Muscle layer of colon (tissue), 2 donors: ENCODE results near the gene KIF18A.
"Not testable (repeated sequence)": the region's sequence is repeated elsewhere in the genome, so short reads cannot be mapped to it uniquely, and the experiment has no call there.

ENCODE experiments used
- H3K27ac ChIP-seq: one replicate; pipeline ENCODE4 v1.7.0; 2013; ENCODE audit warnings: low read depth, mild to moderate bottlenecking, low read length, moderate library complexity
- H3K27me3 ChIP-seq, 2 donors: one replicate each; pipeline ENCODE4 v1.7.0; 2013; ENCODE audit warnings: low read length in 2 of 2, mild to moderate bottlenecking in 2 of 2; ENCODE audit not compliant: insufficient read depth in 2 of 2, control insufficient read depth in 1 of 2
- H3K36me3 ChIP-seq: one replicate; pipeline ENCODE4 v1.7.0; 2013; ENCODE audit warnings: mild to moderate bottlenecking, low read length; ENCODE audit not compliant: insufficient read depth
- H3K4me1 ChIP-seq: one replicate; pipeline ENCODE4 v1.7.0; 2013; ENCODE audit warnings: mild to moderate bottlenecking, low read length; ENCODE audit not compliant: insufficient read depth
- H3K4me3 ChIP-seq, 2 donors: one replicate each; pipeline ENCODE4 v1.7.0; 2013; ENCODE audit warnings: low read length in 2 of 2, low read depth in 1 of 2, mild to moderate bottlenecking in 1 of 2, moderate library complexity in 1 of 2
- H3K9ac ChIP-seq: one replicate; pipeline ENCODE4 v1.7.0; 2013; ENCODE audit warnings: low read length
- H3K9me3 ChIP-seq: one replicate; pipeline ENCODE4 v1.7.0; 2013; ENCODE audit warnings: mild to moderate bottlenecking, low read length
- donor health status: abdominal sarcoma.
- donor health status: Adenocarcinoma of cecum.

KIF18A gene

GRCh38 chr11:28107750-28108618 is at the start of gene KIF18A, which contains the start of gene METTL15:
Gene KIF18A (minus strand): TSS chr11:28108156. CDS start chr11:28097947, 10,209 bp downstream.
Gene METTL15 (plus strand): TSS chr11:28108388. CDS start chr11:28113335, 4,947 bp downstream.
- Histone ChIP-seq H3K4me1 (peaks cover 36% of the 10 kb centered on the region), H3K9ac (peak within 1 kb of the TSS; percentile 70), H3K27ac (peak within 1 kb of the TSS; percentile 71), H3K27me3 (no peaks in the 10 kb centered on the region), H3K4me3 (peak within 1 kb of the TSS; percentile 59 to 96), H3K36me3 (no peaks in the 10 kb centered on the region), H3K9me3 (no peaks in the 10 kb centered on the region)

GRCh38 chr11:28153586-28153985 is 45.6 kb upstream of the KIF18A start:
- Histone ChIP-seq H3K27me3 (no peaks in the 10 kb centered on the region), H3K9ac (no peak overlapping the region), H3K4me3 (no peak overlapping the region), H3K4me1 (no peaks in the 10 kb centered on the region), H3K36me3 (no peaks in the 10 kb centered on the region), H3K9me3 (no peaks in the 10 kb centered on the region), H3K27ac (no peak overlapping the region)

- no peak overlapping the region for H3K9ac ChIP-seq
- H3K9me3 ChIP-seq, result no peaks in the 10 kb centered on the region
- H3K4me3 ChIP-seq, result no peak overlapping the region
- no peak overlapping the region for H3K27ac ChIP-seq
- H3K4me1 ChIP-seq, result no peaks in the 10 kb centered on the region
- H3K36me3 ChIP-seq, result no peaks in the 10 kb centered on the region
- H3K27me3 ChIP-seq, result no peaks in the 10 kb centered on the region
Measured at GRCh38 chr11:28152743-28153142, 44.8 kb upstream of the KIF18A start.

- Histone ChIP-seq H3K4me1 (no peaks in the 10 kb centered on the region), H3K9ac (no peak overlapping the region), H3K27ac (no peak overlapping the region), H3K4me3 (no peak overlapping the region), H3K9me3 (no peaks in the 10 kb centered on the region), H3K36me3 (no peaks in the 10 kb centered on the region), H3K27me3 (no peaks in the 10 kb centered on the region)
Measured at GRCh38 chr11:28146123-28146751, 38.3 kb upstream of the KIF18A start.

- Histone ChIP-seq H3K27me3 (no peaks in the 10 kb centered on the region), H3K4me1 (no peaks in the 10 kb centered on the region), H3K36me3 (no peaks in the 10 kb centered on the region), H3K9ac (no peak overlapping the region), H3K4me3 (no peak overlapping the region), H3K9me3 (no peaks in the 10 kb centered on the region), H3K27ac (no peak overlapping the region)
Measured at GRCh38 chr11:28144808-28145207, 36.9 kb upstream of the KIF18A start.

- Histone ChIP-seq H3K27ac (no peak overlapping the region), H3K9me3 (no peaks in the 10 kb centered on the region), H3K27me3 (no peaks in the 10 kb centered on the region), H3K9ac (no peak overlapping the region), H3K4me3 (no peak overlapping the region), H3K4me1 (no peaks in the 10 kb centered on the region), H3K36me3 (no peaks in the 10 kb centered on the region)
Measured at GRCh38 chr11:28142724-28143123, 34.8 kb upstream of the KIF18A start.

- Histone ChIP-seq H3K36me3 (no peaks in the 10 kb centered on the region), H3K4me3 (no peak overlapping the region), H3K27me3 (no peaks in the 10 kb centered on the region), H3K4me1 (no peaks in the 10 kb centered on the region), H3K9me3 (no peaks in the 10 kb centered on the region), H3K9ac (no peak overlapping the region), H3K27ac (no peak overlapping the region)
Measured at GRCh38 chr11:28140689-28141455, 32.9 kb upstream of the KIF18A start.

GRCh38 chr11:28139841-28140415 is 32.0 kb upstream of the KIF18A start:
- Histone ChIP-seq H3K4me1 (no peaks in the 10 kb centered on the region), H3K27ac (no peak overlapping the region), H3K27me3 (no peaks in the 10 kb centered on the region), H3K9me3 (no peaks in the 10 kb centered on the region), H3K36me3 (no peaks in the 10 kb centered on the region), H3K4me3 (no peak overlapping the region), H3K9ac (no peak overlapping the region)

GRCh38 chr11:28137832-28138231 is 29.9 kb upstream of the KIF18A start:
- Histone ChIP-seq H3K36me3 (no peaks in the 10 kb centered on the region), H3K27me3 (no peaks in the 10 kb centered on the region)

GRCh38 chr11:28137366-28137765 is 29.4 kb upstream of the KIF18A start:
- no peak overlapping the region for H3K4me3 ChIP-seq
- H3K36me3 ChIP-seq, result no peaks in the 10 kb centered on the region
- H3K27ac ChIP-seq, result no peak overlapping the region
- H3K27me3 ChIP-seq, result no peaks in the 10 kb centered on the region
- no peaks in the 10 kb centered on the region for H3K9me3 ChIP-seq
- H3K9ac ChIP-seq, result no peak overlapping the region
- no peaks in the 10 kb centered on the region for H3K4me1 ChIP-seq

More at GRCh38 chr11:28137832-28138231, 29.9 kb upstream of the KIF18A start:
- Histone ChIP-seq H3K4me3 (no peak overlapping the region), H3K9ac (no peak overlapping the region), H3K27ac (no peak overlapping the region), H3K4me1 (no peaks in the 10 kb centered on the region), H3K9me3 (no peaks in the 10 kb centered on the region)

- not testable (repeated sequence) for H3K9me3 ChIP-seq, H3K36me3 ChIP-seq, H3K4me3 ChIP-seq, H3K9ac ChIP-seq, H3K27ac ChIP-seq, H3K4me1 ChIP-seq, H3K27me3 ChIP-seq
Measured at GRCh38 chr11:28136157-28136556, 28.2 kb upstream of the KIF18A start.
